GM19239 (cell line): Measurements from ENCODE around the gene CSF2.
"Not testable (repeated sequence)": the region's sequence is repeated elsewhere in the genome, so short reads cannot be mapped to it uniquely, and the experiment has no call there.

Experiments used
- DNase-seq: peaks from one replicate; pipeline ENCODE4 v3.0.0; 2011; ENCODE audit warnings: low spot score; ENCODE audit not compliant: insufficient read length
- FAIRE-seq: peaks from 2 replicates; lab custom pipeline; 2011; peaks lifted over from hg19 to GRCh38; lab: Jason Lieb, UNC

Gene CSF2

DNA sequence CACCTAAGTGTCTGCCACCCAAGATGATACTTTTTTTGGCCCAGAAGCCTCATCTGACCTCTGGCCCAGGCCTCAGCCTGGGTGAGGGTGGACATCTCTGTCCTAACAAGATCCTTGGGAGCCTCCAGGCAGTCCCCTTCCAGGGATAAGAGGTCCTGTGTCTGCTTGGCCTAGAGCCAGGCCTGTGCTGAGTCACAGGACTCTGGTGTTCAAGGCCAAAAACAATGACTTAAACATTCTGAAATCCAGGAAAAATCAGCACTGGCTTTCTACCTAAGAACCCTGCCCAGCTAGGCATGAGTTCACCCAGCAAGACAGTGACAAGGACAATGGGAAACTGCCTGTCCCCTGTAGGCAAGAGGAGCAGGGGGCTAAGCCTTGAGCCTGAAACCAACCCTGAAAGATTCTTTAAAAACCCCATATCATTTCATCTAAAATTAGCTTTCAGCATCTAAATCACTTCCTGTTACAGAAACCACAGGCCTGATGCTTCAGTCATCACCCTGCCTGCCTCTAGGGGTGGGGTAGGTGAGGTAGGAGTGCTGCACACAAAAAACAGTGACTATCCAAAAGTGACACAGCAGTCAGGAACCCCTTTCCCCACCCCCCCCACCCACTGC is 29.9 kb downstream of the CSF2 start:
- DNase-seq = peak; percentile 56
- peak; percentile 72 for FAIRE-seq

DNA sequence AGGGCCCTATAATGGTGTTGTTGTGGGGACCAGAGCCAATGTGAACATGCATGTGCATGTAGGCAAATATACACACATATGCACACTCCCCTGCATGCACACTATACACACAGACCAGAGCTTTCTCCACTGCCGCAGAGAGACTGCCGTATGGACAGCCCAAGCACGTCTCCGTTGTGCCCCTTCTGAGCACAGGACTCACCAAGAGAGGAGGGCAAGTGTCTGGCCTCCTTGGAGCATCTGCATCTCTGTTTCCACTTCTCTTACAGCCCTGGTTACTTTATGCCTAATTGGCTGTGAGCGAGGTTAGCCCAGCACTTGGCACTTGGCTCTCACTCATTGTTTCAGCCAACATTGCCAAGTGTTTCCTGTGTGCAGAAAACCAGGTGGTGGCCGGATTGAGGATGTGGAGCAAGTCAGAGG is 30.4 kb downstream of the CSF2 start:
- DNase-seq (no peak), FAIRE-seq (peak; percentile 73)

DNA sequence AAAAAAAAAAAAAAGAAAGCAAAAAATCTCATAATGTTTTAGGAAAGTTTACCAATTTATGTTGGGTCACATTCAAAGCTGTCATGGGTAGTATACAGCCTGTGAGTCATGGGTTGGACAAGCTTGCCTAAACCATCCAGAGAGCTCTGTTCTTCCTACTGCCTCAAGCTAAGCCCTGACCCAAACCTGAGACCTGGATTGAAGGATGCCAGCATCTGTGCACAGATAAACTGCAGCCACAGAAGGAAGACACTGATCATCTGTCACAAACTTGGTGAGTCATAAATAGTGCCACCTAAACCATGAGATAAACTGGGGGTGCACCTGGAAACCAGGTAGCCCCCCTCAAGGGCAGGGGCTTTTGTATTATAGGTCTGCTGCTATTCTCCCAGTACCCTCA is 31.0 kb downstream of the CSF2 start:
- no peak for DNase-seq
- FAIRE-seq = no peak

DNA sequence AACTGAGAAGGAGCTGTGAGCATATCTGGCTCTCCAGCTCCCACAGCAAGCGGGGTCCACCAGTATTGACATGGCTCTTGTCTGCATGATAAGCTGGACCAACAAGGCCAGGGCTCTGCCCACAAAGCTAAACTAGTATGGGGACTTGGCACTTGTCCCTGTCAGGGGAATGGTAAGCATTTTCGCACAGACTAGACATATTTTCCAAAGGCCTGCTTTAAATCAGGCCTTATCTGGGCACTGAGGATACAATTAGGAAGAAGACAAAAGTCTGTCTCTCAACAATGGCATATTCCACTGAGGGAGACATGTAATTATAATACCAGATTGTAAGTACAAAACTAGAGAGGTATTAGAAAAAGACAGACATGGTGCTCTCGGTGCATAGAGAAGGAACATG is 32.1 kb downstream of the CSF2 start:
- no peak for DNase-seq
- FAIRE-seq = no peak

DNA sequence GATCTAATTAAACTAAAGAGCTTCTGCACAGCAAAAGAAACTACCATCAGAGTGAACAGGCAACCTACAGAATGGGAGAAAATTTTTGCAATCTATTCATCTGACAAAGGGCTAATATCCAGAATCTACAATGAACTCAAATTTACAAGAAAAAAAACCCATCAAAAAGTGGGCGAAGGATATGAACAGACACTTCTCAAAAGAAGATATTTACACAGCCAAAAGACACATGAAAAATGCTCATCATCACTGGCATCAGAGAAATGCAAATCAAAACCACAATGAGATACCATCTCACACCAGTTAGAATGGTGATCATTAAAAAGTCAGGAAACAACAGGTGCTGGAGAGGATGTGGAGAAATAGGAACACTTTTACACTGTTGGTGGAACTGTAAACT is 34.9 kb downstream of the CSF2 start:
- not testable (repeated sequence) for FAIRE-seq, DNase-seq

DNA sequence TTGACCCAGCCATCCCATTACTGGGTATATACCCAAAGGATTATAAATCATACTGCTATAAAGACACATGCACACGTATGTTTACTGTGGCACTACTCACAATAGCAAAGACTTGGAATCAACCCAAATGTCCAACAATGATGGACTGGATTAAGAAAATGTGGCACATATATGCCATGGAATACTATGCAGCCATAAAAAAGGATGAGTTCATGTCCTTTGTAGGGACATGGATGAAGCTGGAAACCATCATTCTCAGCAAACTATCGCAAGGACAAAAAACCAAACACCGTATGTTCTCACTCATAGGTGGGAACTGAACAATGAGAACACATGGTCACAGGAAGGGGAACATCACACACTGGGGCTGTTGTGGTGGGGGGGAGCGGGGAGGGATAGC is 35.4 kb downstream of the CSF2 start:
- DNase-seq, FAIRE-seq: not testable (repeated sequence)

DNA sequence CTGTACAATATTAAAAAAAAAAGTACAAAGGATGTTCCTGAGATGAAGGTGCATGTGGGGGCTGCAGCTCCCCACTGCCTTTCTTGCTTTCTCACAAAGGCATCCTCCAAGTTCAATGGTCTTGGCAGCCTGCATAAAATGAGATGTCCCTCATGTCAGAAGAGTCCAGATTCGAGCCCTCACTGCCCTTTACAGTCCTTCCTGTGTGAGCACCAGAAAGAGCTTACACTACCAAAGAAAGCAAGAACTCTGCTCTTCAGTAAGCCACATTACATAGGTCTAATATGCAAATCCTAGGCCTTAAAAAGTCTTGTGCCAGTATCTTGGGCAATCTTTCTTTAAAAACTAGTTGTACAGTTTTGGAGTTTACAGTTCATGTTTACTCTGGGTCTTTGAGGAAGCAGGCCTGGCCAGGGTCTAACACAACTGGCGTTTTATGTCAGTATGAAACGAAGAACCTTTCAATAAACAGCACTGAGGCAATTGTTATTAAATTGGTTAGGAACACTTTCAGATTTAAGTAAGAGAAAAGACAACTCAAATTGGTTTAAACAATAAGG is 36.0 kb downstream of the CSF2 start:
- no peak for FAIRE-seq

DNA sequence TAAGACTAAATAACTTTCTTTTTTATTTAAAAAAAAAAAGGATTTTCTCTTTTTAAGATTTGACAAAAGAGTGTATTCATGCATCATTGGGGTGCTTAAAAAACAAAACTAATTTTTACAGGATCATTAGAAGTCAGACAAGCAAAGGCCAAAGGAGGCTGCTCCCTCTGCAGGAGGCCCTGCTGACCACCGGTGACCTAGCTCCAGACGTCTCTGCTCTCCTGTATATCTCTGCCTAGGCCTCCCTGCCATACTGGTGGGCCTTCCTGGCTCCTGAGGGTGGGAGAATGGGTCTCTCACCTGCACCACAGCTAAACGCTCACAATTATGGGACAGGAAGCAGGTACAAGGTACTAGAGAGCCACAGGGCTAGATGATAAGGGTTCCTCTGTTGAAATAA is 36.6 kb downstream of the CSF2 start:
- DNase-seq (no peak), FAIRE-seq (no peak)

More for the DNA sequence above, 36.0 kb downstream of the CSF2 start:
- no peak for DNase-seq

DNA sequence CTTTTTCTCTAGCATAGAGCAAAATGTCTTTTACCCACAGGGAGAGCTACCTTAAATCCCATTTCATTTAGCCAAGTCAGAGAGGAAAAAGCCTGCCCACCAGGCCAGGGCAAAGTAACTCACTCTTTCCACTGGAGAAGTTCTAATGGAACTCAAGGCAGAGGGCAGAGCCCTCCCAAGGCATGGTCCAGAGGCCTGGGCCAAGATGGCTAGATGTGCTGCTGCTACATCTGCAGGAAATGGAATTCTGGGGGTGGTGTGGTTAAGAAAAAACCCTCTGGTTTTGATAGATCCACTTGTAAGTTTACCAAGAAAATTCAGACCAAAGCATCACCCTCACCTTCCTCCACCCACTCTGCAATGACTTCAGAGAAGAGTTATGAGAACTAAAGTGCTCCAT is 37.3 kb downstream of the CSF2 start:
- no peak for FAIRE-seq
- no peak for DNase-seq

DNA sequence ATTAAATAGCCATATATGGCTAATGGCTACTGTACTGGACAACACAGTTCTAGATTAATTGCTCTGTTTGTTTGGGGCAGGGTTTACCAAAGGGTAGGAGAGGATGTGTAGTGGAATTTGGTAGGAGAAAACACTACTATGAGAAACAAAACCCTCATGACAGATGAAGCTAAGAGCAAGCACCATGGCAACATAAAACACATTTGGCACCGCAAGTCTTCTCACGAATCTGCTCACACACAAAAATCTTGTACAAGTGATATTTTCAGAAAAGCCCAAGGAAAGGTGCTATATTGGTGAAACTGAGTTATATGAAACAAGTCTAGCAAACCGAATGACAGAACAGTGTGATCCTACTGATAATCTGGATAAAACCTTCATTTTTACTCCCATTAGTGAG is 38.5 kb downstream of the CSF2 start:
- DNase-seq (no peak), FAIRE-seq (no peak)

DNA sequence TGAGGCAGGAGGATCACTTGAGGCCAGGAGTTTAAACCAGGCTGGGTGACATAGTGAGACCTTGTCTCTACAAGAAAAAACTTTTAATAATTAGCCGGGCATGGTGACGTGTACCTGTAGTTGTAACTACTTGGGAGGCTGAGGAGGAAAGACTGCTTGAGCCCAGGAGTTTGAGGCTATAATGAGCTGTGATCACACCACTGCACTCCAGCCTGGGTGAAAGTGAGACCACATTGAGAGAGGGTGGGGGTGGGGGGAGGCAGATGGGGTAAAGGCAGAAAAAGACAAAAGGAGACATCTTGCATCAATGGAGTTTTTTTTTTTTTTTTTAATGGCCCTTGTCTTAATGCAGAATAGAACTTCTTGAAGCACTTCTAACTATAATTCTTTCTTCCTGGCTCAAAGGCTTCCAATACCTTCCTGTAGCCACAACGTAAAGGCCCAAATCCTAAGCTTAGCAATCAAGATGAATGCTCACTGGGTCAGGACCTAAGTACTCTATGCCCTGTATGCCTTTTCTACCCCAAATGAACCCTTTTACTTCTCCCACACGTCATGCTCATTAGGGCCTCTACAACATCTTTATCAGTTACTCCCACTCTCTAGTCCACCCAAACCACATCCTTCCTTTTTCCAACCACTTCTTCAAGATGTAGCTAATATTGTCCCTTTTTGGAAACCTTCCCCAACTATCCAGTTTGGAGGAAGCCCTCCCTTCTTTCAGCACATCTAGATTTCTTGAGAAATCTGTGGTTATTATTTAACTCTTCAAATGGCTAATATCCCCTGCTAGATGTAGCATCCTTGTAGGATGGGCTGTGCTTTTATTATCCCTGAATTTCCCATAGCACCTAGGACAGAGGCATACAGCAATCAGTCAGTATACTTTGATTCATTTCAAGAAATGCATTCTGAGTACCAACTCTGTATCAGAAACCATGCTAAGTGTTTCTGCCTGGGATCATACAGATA is 40.8 kb downstream of the CSF2 start:
- FAIRE-seq (no peak), DNase-seq (no peak)

DNA sequence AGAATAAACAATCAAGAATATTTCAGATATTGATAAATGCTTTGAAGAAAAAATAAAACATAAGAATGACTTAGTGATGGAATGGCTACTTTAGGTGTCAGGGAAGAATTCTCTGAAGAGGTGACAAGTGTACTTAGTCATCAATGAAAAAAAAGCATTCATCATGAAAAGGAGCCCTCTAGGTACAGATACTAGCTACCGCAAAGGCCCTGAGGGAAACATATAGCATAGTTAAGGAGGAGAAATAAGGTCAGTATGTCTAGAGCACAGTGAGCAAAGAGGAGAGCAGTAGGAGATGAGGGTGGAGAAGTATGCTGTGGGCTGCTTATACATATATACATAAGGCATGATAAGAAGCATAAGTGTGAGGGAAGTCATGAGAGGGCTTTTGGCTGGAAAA is 41.8 kb downstream of the CSF2 start:
- no peak for FAIRE-seq
- DNase-seq = no peak

DNA sequence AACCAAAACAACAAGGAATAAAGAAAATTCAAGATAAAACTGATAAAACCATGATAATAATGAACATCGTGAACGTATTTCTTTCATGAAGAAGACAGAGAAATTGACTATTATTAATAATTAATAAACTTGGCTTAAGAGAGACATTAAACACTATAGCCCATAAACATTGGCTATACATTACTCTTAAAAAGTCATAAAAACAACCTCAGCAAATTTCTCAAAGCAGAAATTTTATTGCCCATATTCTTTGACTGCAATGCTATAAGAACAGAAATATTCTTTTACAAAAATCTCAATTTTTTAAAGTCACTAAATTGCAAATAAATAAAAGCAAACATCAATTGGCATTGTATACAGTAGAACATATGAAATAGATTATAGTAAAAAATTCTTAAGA is 42.5 kb downstream of the CSF2 start:
- no peak for DNase-seq

DNA sequence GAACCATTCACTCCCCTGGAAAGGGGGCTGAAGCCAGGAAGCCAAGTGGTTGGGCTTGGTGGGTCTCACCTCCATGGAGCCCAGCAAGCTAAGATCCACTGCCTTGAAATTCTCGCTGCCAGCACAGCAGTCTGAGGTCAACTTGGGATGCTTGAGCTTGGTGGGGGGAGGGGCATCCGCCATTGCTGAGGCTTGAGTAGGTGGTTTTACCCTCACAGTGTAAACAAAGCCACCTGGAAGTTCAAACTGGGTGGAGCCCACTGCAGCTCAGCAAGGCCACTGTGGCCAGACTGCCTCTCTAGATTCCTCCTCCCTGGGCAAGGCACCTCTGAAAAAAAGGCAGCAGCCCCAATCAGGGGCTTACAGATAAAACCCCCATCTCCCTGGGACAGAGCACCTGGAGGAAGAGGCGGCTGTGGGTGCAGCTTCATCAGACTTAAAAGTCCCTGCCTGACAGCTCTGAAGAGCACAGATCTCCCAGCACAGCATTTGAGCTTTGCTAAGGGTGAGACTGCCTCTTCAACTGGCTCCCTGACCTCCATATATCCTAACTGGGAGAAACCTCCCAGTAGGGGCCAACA is 43.4 kb downstream of the CSF2 start:
- not testable (repeated sequence) for FAIRE-seq, DNase-seq

More for the DNA sequence above, 42.5 kb downstream of the CSF2 start:
- FAIRE-seq = no peak

DNA sequence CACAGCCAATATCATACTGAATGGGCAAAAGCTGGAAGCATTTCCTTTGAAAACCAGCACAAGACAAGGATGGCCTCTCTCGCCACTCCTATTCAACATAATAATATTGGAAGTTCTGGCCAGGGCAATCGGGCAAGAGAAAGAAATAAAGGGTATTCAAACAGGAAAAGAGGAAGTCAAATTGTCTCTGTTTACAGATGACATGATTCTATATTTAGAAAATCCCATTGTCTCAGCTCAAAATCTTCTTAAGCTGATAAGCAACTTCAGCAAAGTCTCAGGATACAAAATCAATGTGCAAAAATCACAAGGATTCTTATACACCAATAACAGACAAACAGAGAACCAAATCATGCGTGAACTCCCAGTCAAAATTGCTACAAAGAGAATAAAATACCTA is 47.1 kb downstream of the CSF2 start:
- not testable (repeated sequence) for DNase-seq, FAIRE-seq

DNA sequence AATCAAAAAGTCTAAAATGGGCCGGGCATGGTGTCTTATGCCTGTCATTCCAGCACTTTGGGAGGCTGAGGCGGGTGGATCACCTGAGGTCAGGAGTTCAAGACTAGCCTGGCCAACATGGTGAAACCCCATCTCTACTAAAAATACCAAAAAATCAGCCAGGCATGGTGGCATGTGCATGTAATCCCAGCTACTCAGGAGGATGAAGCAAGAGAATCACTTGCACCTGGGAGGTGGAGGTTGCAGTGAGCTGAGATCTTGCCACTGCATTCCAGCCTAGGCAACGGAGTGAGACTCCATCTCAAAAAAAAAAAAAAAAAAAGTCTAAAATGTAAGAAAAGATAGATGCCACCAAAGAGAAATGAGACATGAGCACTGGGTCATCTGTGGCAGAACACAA is 49.4 kb downstream of the CSF2 start:
- FAIRE-seq, DNase-seq: not testable (repeated sequence)

DNA sequence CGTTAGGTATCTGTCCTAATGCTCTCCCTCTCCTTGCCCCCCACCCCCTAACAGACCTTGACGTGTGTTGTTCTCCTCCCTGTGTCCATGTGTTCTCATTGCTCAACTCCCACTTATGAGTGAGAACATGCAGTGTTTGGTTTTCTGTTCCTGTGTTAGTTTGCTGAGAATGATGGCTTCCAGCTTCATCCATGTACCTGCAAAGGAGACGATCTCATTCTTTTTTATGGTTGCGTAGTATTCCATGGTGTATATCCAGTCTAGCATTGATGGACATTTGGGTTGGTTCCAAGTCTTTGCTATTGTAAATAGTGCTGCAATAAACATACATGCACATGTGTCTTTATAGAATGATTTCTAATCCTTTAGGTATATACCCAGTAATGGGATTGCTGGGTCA is 50.0 kb downstream of the CSF2 start:
- FAIRE-seq, DNase-seq: not testable (repeated sequence)
